HG03045 (cell line): ENCODE results near the gene TDRKH.
A peak's percentile ranks its signal among the peaks of the same experiment; 100 is the strongest.

Experiments
- ATAC-seq: cut with Tn5 transposase; IDR thresholded peaks from one replicate; pipeline ENCODE4 v1.9.1; 2021; ENCODE audit warnings: mild to moderate bottlenecking, moderate library complexity; ENCODE audit not compliant: unreplicated experiment

Gene TDRKH

GRCh38 chr1:151790071-151790939 lies at the start of gene TDRKH:
Gene TDRKH (minus strand): TSS chr1:151790500. CDS start chr1:151783022, 7,478 bp downstream.
- peak; percentile 96 for ATAC-seq

- ATAC-seq: no peak
These were observed 49.4 kb upstream of the TDRKH start, which contains the start of gene C2CD4D for GRCh38 chr1:151839457-151840403. Gene C2CD4D (minus strand): TSS chr1:151839820. CDS start chr1:151838989, 831 bp downstream.

- ATAC-seq: no peak
These were observed 48.7 kb upstream of the TDRKH start for GRCh38 chr1:151839082-151839412.

- no peak for ATAC-seq
These were observed 48.2 kb upstream of the TDRKH start for GRCh38 chr1:151838222-151839081.

GRCh38 chr1:151837884-151838221 lies 47.6 kb upstream of the TDRKH start:
- ATAC-seq: no peak

GRCh38 chr1:151837197-151837596 lies 46.9 kb upstream of the TDRKH start:
- ATAC-seq: no peak

- ATAC-seq: no peak
These were observed 45.3 kb upstream of the TDRKH start for GRCh38 chr1:151835596-151835995.

- ATAC-seq: no peak
These were observed 43.9 kb upstream of the TDRKH start for GRCh38 chr1:151834239-151834638.

- ATAC-seq: no peak
These were observed 43.0 kb upstream of the TDRKH start for GRCh38 chr1:151833172-151833900.

GRCh38 chr1:151832318-151832980 lies 42.1 kb upstream of the TDRKH start:
- no peak for ATAC-seq

GRCh38 chr1:151831605-151832004 lies 41.3 kb upstream of the TDRKH start, which contains the start of gene RORC:
Gene RORC (minus strand): TSS chr1:151831802. CDS start chr1:151831764, 38 bp downstream.
- ATAC-seq: no peak

GRCh38 chr1:151831256-151831591 lies 40.9 kb upstream of the TDRKH start:
- no peak for ATAC-seq

GRCh38 chr1:151830055-151830454 lies 39.8 kb upstream of the TDRKH start:
- ATAC-seq: no peak

- no peak for ATAC-seq
These were observed 39.2 kb upstream of the TDRKH start for GRCh38 chr1:151829352-151830046.

- ATAC-seq: no peak
These were observed 38.6 kb upstream of the TDRKH start for GRCh38 chr1:151828921-151829320.

- no peak for ATAC-seq
These were observed 37.6 kb upstream of the TDRKH start for GRCh38 chr1:151827853-151828252.

- ATAC-seq: no peak
These were observed 35.7 kb upstream of the TDRKH start for GRCh38 chr1:151825751-151826660.

GRCh38 chr1:151825204-151825603 lies 34.9 kb upstream of the TDRKH start:
- ATAC-seq: no peak
